Gastroesophageal sphincter (tissue), 4 donors: ENCODE data around the gene HPCA. TPM values are rescaled to one million over a fixed set of nuclear protein-coding genes. Genes with fewer than 3 reads are reported as not detected.
A peak's percentile ranks its signal among the peaks of the same experiment; 100 is the strongest.

ENCODE experiments used
- ATAC-seq: fragments of 150-250 bp; one replicate; pipeline ENCODE4 v1.9.1; 2016; ENCODE audit warnings: mild to moderate bottlenecking, moderate library complexity
- H3K27ac ChIP-seq, 4 donors: fragments of 200-600 bp; sonication (generic) in 3 of 4; 1 replicate in 3 of 4; 2 replicates in 1 of 4; pipeline ENCODE4 v1.5.1; 2016 to 2019
- H3K27me3 ChIP-seq: fragments of 200-600 bp; sonication (generic); one replicate; pipeline ENCODE4 v1.5.1; 2019
- H3K36me3 ChIP-seq, 2 donors: fragments of 200-600 bp; sonication (generic); one replicate each; pipeline ENCODE4 v1.5.1; 2019; ENCODE audit warnings: control low read depth in 1 of 2
- H3K4me1 ChIP-seq, 3 donors: fragments of 200-600 bp; sonication (generic); 1 replicate in 2 of 3; 2 replicates in 1 of 3; pipeline ENCODE4 v1.5.1; 2016 to 2019; ENCODE audit warnings: control low read depth in 2 of 3
- H3K4me3 ChIP-seq, 2 donors: fragments of 200-600 bp; sonication (generic); one replicate each; pipeline ENCODE4 v1.5.1; 2019; ENCODE audit warnings: mild to moderate bottlenecking in 1 of 2, moderate library complexity in 1 of 2
- H3K9me3 ChIP-seq, 3 donors: fragments of 200-600 bp; sonication (generic); one replicate each; pipeline ENCODE4 v1.5.1; 2017 to 2019; ENCODE audit warnings: control low read depth in 2 of 3
- CTCF ChIP-seq, 4 experiments: fragments of 200-600 bp in 2 of 4; fragments of 450-650 bp in 2 of 4; sonication (generic) in 1 of 4; IDR thresholded peaks; one replicate each; pipeline ENCODE4 v1.5.1; 2017 to 2019; ENCODE audit warnings: antibody characterized with exemption in 4 of 4, mild to moderate bottlenecking in 2 of 4, moderate library complexity in 2 of 4
- EP300 ChIP-seq: sonication (generic); formaldehyde crosslinking; IDR thresholded peaks from one replicate; pipeline ENCODE4 v1.6.1; 2017; ENCODE audit warnings: antibody characterized with exemption, mild to moderate bottlenecking
- POLR2A ChIP-seq, 2 donors: fragments of 450-650 bp; IDR thresholded peaks; one replicate each; pipeline ENCODE4 v1.6.1; 2017; ENCODE audit warnings: antibody characterized with exemption in 2 of 2, mild to moderate bottlenecking in 2 of 2, moderate library complexity in 1 of 2
- POLR2AphosphoS5 ChIP-seq: sonication (generic); formaldehyde crosslinking; IDR thresholded peaks from one replicate; pipeline ENCODE4 v1.6.1; 2017; ENCODE audit warnings: antibody characterized with exemption
- WGBS, 2 donors: methylation state at CpG; one replicate each; pipeline ENCODE4 v1.1.5; 2018; ENCODE audit warnings: low coverage in 1 of 2; 5-methylcytosine and 5-hydroxymethylcytosine counted together
- total RNA-seq, 4 donors: library from RNA; depleted of rRNA; stranded (reverse); fragments of >200 nt; gene quantifications; one replicate each; pipeline ENCODE4 v1.1.0, GENCODE V29; 2016

The HPCA gene
- total RNA-seq, 4 donors from 2014 or later = 0.58 TPM; not detected in 3

- H3K4me3 ChIP-seq = no peak overlapping the region
- 70 to 80% methylated on average over 4 to 8 of the region's 11 CpGs for WGBS, 2 donors
- H3K36me3 ChIP-seq = no peaks in the 10 kb centered on the region
- TF ChIP-seq POLR2A (IDR thresholded peaks at IDR 0.05) (no peak), EP300 (no peak), POLR2AphosphoS5 (no peak), CTCF (IDR thresholded peaks at IDR 0.05) (no peak)
- peak; percentile 55 for ATAC-seq
- H3K27ac ChIP-seq = no peak overlapping the region
- H3K27me3 ChIP-seq = peaks cover 58% of the 10 kb centered on the region
- no peaks in the 10 kb centered on the region for H3K9me3 ChIP-seq
- peaks cover 0 to 6% (median 4%) of the 10 kb centered on the region in 3 donors for H3K4me1 ChIP-seq
These were observed 33.8 kb downstream of the HPCA start for GRCh38 chr1:32919811-32920733.

- Histone ChIP-seq H3K36me3 (no peaks in the 10 kb centered on the region), H3K27me3 (peaks cover 59% of the 10 kb centered on the region), H3K27ac (no peak overlapping the region), H3K4me1 (peaks cover 0 to 14% (median 8%) of the 10 kb centered on the region in 3 donors), H3K4me3 (no peak overlapping the region), H3K9me3 (no peaks in the 10 kb centered on the region)
- WGBS, 2 donors = 71% methylated on average over 4 of the region's 7 CpGs; no CpG with 5 or more reads in 1 of the 2 donors
- TF ChIP-seq EP300 (no peak), POLR2A (IDR thresholded peaks at IDR 0.05) (no peak), CTCF (IDR thresholded peaks at IDR 0.05) (no peak)
- ATAC-seq = no peak
These were observed 34.5 kb downstream of the HPCA start for GRCh38 chr1:32920833-32921232.

- H3K36me3 ChIP-seq = no peaks in the 10 kb centered on the region
- 31% methylated on average over 3 of the region's 31 CpGs; no CpG with 5 or more reads in 1 of the 2 donors for WGBS, 2 donors
- H3K27me3 ChIP-seq = peaks cover 38% of the 10 kb centered on the region
- H3K27ac ChIP-seq = no peak overlapping the region
- peak overlapping the region in 1 of 2 donors; percentile 16 for H3K4me3 ChIP-seq
- ATAC-seq = peak; percentile 39
- H3K9me3 ChIP-seq = no peaks in the 10 kb centered on the region
- peaks cover 0 to 17% (median 8%) of the 10 kb centered on the region in 3 donors for H3K4me1 ChIP-seq
- peak in 1 of 4 experiments; percentile 8 for TF ChIP-seq CTCF (IDR thresholded peaks at IDR 0.05)
- no peak for TF ChIP-seq EP300
These were observed 38.6 kb downstream of the HPCA start for GRCh38 chr1:32924881-32925344.

- Histone ChIP-seq H3K4me1 (peaks cover 0 to 17% (median 8%) of the 10 kb centered on the region in 3 donors), H3K27me3 (peaks cover 37% of the 10 kb centered on the region), H3K36me3 (no peaks in the 10 kb centered on the region), H3K4me3 (peak overlapping the region in 1 of 2 donors; percentile 15), H3K9me3 (no peaks in the 10 kb centered on the region), H3K27ac (no peak overlapping the region)
- ATAC-seq = peak; percentile 60
- no peak for TF ChIP-seq POLR2A (IDR thresholded peaks at IDR 0.05)
- no peak for TF ChIP-seq CTCF (IDR thresholded peaks at IDR 0.05)
- no peak for TF ChIP-seq EP300
- no peak for TF ChIP-seq POLR2AphosphoS5
- WGBS, 2 donors = 9 to 22% methylated on average over 6 to 12 of the region's 24 CpGs
These were observed 39.3 kb downstream of the HPCA start for GRCh38 chr1:32925403-32926162.
